GM21825 (cell line): ENCODE data around the gene PNLIPRP1.

ENCODE experiments used
- ATAC-seq: cut with Tn5 transposase; IDR thresholded peaks from one replicate; pipeline ENCODE4 v1.9.1; 2021; ENCODE audit warnings: mild to moderate bottlenecking, moderate library complexity; ENCODE audit not compliant: unreplicated experiment

The PNLIPRP1 gene

DNA sequence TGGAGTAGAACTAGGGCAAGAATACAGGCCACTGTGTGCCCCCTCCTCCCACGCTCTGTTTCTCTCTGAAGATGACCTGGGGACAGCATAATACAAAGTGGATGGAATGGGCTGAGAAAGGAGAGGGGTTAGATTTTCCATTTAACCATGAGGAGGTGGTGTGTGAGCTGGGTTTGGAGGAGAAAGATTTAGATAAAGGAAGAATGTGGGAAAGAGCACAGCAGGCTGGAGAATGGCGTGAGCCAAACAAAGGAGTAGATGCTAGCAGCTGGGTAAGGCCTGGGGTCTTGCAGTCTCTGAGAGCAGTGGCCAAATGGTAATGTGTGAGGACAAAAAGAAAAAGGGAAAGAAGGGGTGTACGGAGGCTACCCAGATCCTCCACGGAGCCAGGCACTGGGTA is 38.6 kb downstream of the PNLIPRP1 start:
- no peak for ATAC-seq

DNA sequence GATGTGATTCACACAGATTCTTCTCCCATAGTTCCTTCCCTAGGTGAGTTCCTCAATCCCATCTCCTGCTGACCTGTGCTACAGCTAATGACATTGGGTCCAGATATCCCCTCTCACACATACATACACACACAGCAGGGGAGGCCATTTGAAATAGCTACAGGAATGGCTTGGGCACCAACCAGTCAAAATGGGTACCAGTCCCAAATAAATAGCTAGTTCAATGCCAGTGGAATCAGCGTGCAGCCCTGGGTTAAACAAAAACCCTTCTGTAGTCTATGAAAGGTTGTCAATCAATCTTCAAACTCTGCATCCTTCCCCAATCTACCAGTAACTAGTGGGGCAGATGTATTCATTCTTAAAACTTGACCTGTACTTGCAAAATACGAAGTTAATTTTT is 39.3 kb downstream of the PNLIPRP1 start:
- ATAC-seq, result no peak

DNA sequence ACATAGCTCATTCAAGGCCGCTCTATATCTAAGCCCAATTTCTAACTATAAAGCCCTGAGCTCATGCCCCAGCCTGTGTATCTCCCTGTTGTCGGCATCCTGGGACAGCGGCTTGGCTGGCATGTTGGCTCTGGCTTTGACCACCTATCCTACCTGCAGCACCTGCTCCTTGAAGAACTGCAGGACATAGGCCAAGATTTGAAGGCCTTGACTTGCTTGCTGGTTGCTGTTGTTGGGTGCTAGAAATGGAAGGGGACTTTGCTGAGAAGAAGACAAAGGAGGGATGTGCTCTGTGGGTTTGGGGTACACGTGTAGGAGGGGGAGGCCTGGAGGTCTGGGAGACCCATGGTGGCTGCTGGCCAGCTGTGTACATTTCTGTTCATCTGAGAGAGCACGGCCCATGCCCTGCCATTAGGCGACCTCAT is 41.1 kb downstream of the PNLIPRP1 start:
- no peak for ATAC-seq

DNA sequence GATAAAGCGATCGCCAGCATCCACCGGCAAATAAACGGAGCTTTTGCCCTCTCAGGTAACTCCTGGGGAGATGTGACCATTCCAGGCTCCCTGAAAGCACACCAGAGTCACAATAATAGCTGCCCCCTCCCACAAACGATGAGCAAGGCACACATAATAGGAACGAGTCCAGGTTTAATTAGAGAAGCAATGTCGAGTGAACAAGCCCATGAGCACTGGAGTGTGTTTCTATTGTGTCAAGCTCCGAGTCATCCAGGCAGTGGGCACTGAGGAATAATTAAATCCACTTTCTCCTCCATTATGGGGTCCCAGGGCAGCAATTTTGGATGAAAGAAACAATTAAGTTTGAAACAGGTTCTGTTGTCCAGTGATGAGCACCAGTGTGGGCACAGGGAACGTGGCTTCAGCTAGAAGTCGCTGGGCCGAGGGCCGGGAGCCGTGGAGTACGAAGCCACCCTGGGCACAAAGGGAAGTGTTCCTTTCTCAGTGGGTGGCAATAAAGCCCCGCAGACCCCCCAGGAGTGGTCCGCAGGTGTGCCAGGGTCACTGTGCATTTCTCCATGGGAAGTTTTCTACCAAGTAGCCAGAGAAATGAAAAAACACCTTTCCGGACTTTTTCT is 41.9 kb downstream of the PNLIPRP1 start:
- ATAC-seq, result no peak

DNA sequence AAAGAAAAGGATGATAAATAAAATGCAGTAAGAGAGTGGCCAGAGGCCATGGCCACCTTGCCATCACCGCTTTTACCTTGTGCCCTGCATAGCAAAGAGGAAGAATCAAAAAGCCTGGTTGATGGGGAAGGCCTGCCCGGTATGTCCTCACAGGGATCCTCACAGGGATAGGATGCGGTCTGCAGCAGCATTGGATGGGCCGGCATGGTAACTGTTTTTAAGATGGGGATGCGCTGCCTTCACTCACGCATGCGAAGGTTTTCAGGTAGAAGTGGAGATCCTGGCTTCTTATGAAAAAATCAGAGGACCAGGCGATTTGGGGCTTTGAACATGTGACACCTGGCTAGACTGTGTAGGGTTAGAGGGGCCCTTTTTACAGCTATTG is 42.4 kb downstream of the PNLIPRP1 start:
- ATAC-seq, result no peak

DNA sequence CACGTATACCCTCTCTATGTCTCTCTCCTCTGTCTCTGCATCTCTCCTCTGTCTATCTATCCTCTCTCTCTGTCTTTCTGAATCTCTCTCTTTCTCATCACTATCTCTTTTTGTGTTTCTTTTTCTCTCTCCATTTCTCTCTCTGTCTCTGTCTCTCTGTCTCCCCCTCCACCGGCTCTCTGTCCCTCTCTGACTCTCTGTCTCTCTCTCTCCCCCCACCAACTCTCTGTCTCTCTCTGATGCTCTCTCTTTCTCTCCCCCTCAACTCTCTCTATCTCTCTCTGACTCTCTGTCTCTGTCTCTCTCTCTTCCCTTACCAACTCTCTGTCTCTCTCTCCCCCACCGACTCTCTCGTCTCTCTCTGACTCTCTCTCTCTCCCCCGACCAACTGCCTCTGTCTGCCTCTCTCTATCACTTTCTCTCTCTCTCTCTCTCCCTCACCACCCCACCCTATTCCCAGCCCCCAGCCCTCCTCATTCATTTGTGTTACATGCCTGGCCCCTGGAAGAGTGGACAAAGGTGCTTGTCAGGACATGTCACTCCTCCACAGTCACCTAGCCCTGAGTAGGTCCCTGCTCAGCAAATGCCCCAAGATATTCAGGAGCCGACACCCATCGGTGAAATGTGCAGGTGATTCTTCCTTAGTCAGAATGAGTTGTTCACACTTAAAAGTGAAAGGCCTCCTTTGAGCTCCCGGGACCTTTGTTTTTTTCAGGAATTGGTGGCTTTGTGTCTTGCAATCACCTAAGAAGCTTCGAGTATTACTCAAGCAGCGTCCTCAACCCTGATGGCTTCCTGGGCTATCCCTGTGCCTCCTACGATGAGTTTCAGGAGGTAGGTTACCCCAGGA is 43.6 kb downstream of the PNLIPRP1 start:
- no peak for ATAC-seq

DNA sequence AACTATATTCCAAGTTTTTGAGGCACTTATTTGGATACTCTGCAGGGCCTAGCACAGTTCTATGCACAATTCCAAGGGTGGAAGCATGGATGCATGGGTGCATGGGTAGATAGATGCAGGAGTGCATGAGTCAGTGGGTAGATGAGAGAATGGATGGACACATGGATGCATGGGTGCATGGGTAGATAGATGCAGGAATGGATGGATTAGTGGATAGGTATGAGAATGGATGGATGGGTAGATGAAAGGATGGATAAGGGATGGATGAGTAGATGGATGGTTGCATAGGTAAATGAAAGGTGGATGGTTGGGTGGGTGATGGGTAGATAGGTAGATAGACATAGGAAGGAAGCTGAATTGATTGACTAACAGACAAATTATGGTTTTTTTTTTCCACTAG is 45.6 kb downstream of the PNLIPRP1 start:
- ATAC-seq, result no peak

DNA sequence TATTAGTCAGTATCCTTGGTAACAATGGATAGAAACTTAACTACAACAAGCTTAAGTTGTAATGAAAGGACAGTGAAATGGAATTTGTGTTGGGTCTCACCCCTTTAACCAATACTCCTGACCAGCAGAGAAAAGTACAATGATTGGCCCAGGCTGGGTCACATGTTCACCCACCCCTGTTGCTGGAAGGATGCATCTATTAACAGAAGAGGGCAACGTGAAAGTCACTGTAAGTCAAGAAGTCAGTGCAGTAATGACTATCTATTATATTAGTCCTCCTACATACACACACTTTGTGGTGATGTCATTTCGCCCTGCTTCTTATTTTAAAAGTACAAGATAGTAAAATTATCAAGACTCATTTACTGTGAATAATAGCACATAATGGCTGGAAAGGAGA is 46.2 kb downstream of the PNLIPRP1 start:
- ATAC-seq, result no peak

DNA sequence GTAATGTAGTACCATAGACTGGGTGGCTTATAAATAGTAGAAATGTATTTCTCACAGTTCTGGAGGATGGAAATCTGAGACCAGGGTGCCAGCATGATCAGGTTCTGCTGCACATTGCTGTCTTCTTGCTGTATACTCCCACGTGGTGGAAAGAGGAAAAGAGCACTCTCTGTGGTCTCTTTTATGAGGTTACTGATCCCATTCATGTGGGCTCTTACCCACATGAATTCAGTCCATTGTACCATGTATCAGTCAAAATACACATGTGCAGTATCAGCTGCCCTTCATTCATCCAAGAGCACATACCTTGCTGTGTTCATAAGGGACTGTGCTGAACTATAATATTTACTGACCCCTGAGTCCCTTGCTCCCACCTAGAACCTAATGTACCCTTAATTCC is 47.1 kb downstream of the PNLIPRP1 start:
- no peak for ATAC-seq

DNA sequence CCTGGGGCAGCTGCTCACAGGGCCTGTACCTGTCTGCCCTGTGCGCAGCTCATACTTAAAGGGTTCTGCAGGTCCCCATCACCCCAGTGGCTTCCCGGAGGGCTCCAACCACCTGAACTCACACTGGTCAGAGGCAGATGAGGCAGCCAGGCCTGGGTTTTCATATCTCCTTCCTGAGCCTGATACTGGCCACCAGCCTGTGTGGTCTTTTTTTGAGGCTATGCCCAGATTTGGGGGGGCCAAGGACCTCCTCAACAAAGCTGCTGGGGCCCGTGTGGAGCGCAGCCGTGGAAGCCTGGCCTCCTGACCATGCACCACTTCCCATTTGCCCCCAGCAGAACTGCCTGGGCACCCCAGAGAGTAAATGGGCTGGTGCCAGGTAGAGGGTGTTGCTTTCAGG is 55.7 kb downstream of the PNLIPRP1 start:
- no peak for ATAC-seq

DNA sequence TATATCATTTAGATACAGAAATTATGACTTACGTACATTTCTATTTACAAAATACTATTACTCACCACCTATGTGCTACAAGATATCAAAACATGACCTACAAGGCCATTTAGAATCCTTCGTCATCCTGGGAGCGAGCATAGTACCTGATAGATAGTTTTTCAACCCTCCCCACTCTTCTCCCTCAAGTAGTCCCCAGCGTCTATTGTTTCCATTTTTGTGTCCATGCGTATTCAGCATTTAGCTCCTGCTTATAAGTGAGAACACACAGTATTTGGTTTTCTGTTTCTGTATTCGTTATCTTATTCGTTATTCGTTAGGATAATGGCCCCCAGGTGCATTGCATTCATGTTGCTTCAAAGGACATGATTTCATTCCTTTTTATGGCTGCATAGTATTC is 58.1 kb downstream of the PNLIPRP1 start:
- ATAC-seq, result no peak

DNA sequence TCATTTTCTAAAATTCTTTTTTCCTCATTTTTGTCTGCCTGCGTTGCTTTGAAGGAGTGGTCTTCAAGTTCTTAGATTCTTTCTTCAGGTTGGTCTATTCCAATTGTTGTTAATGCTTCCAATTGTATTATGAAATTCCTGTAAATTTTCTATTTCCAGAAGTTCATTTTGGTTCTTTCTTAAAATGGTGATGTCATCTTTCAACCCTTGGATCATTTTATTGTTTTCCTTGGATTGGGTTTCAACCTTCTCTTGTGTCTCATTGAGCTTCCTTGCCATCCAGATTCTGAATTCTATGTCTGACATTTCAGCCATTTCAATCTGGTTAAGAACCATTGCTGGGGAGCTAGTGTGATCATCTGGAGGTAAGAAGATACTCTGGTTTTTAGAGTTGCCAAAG is 63.1 kb downstream of the PNLIPRP1 start:
- no peak for ATAC-seq

DNA sequence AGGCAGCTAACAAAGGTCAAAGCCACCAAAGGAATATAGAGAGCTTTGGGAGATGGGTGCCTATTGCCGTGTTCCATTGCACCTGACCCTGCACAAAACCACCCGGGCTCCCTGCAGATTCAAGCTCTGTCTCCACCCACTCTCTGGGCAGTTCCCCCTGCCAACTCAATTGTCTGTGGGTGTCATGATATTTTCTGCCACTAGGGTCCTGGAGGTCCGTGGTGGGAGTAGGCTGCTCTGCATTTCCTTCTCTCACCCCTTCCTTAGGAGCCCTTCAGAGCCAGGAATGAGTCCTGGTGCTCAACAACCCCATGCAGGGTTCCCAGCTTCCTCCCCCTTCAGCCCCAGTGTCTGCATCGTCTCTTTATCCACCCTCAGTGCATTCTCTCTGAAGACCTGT is 64.1 kb downstream of the PNLIPRP1 start:
- ATAC-seq, result no peak

DNA sequence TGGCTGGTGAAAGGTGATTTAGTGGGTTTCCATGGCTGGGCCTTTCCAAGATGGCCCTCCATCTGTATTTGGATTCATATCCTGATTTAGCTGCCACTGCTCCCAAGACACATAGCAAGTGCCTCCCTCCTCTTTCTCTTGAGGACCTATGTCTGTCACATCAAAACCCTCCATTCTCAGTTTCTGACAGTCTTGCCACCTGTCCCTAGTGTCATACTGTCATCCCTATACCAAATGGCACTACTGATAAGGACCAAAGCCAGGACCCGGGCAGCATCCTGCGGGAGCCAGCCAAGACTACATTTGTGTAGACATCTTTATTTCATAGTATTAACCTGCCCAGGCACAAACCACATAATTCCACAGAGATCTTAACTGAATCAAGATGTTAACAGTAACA is 64.8 kb downstream of the PNLIPRP1 start:
- no peak for ATAC-seq

DNA sequence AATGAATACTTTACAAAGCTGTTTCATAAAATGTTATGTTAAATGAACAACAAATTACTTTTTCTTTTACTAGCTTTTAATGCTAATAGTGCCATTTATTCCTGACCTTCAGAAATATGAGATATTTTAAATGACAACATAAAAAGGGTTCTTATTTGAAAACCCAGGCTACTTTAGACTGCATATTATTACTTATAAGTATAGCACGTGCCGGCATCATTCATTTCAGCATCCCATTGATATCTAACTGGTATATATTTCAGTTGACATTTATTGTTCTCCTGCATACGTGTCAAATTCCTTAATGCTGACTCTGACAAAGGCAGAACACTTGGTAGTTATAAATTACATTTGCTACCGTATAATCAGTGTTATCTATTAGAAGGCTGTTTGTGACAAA is 65.3 kb downstream of the PNLIPRP1 start:
- ATAC-seq, result no peak

DNA sequence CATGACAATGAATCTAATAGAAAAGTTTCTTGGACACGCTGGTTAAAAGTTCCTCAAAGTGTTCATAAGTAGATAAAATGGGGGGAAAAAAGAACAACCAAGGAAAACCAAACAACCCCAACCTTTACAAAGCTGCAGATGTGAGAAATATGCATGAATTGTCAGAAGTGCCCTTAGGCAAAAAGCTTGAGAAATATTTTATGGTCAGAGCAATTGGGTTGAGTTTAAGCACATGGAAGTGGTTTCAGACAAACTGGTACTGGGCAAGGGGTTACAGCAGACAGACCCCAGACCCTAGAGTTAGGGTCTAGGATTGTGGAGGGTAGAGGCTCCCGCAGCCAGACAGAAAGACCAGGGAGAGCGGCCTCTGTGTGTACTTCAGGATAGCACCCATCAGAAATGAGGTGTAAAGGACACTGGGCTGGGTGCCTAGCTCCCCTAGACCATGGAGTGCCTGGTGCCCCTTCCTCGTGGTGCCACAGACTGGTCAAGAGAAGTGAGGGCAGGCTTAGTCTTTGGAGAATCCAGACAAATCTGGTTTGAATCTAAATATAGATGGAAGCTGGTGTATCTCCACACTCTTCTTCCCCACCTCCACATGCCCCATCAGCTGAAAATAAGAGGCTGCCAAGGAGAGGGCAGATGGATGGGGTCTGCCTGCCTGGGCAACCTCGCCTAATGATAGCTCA is 67.2 kb downstream of the PNLIPRP1 start:
- no peak for ATAC-seq
